ENCODE data around the gene PIK3CB. TPM values are rescaled to one million over a fixed set of nuclear protein-coding genes. Genes with fewer than 3 reads are reported as not detected.

The PIK3CB gene
- total RNA-seq, 1 experiment from 2014 or later: 35.6 TPM

DNA sequence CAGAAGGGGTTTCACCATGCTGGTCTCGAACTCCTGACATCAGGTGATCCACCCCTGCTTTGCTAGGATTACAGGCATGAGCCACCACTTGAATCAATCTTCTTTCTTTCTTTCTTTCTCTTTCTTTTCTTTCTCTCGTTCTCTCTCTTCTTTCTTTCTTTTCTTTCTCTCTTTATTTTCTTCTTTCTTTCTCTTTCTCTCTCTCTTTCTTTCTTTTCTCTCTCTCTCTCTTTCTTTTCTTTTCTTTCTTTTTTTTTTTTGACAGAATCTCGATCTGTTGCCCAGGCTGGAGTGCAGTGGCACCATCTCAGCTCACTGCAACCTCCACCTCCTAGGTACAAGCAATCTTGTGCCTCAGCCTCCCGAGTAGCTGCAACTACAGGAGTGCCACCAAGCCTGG, 37.9 kb upstream of the PIK3CB start:
- H3K79me1 ChIP-seq (ENCODE audit: insufficient read depth, low read depth, low read length, poor library complexity, severe bottlenecking): no peaks in the 10 kb centered on the region
- no peak overlapping the region for H2BK20ac ChIP-seq (ENCODE audit: low read depth, low read length, poor library complexity, severe bottlenecking)
- no peaks in the 10 kb centered on the region for H4K20me1 ChIP-seq (ENCODE audit: control insufficient read depth, insufficient read depth, insufficient read length)
- H3K36me3 Mint-ChIP-seq (ENCODE audit: insufficient read depth in 1 of 3, low read depth in 3 of 3): peaks cover 0 to 4% (median 0%) of the 10 kb centered on the region in 3 experiments; a peak in 1 of 7 replicates
- H2BK5ac ChIP-seq (ENCODE audit: insufficient read length, low read length): no peak overlapping the region
- no peak overlapping the region for H3K4ac ChIP-seq (ENCODE audit: low read depth, low read length)
- H3K23ac ChIP-seq (ENCODE audit: insufficient read length, low read depth, low read length): no peak overlapping the region
- H3K27ac ChIP-seq (ENCODE audit: insufficient read length, low read depth, low read length): no peak overlapping the region
- H3K27ac Mint-ChIP-seq: no peak overlapping the region; a peak in 1 of 7 replicates
- no peaks in the 10 kb centered on the region for H3K4me1 Mint-ChIP-seq
- no peak overlapping the region for H2BK12ac ChIP-seq (ENCODE audit: insufficient read length, low read depth, low read length)
- no peak overlapping the region for H4K91ac ChIP-seq (ENCODE audit: insufficient read length, low read depth, low read length)
- no peak overlapping the region for H4K5ac ChIP-seq (ENCODE audit: insufficient read length, low read depth, low read length)
- H3K14ac ChIP-seq (ENCODE audit: insufficient read depth, low read length): no peak overlapping the region
- WGBS (ENCODE audit: extremely low coverage, insufficient read length, low lambda C conversion rate): no CpG with 5 or more reads among the region's 4 CpGs
- no peak overlapping the region for H3K9ac ChIP-seq (ENCODE audit: extremely low read depth, insufficient read length, low read length)
- H3K27me3 Mint-ChIP-seq (ENCODE audit: low read depth): no peaks in the 10 kb centered on the region
- H3T11ph ChIP-seq (ENCODE audit: low read length): no peak overlapping the region
- H3K4me2 ChIP-seq (ENCODE audit: insufficient read depth, insufficient read length, low read length): no peak overlapping the region
- no peak for DNase-seq
- H2AK5ac ChIP-seq (ENCODE audit: insufficient read length, low read length): no peak overlapping the region
- no peak overlapping the region for H3K56ac ChIP-seq (ENCODE audit: insufficient read length, low read depth, low read length)
- no peak overlapping the region for H3K18ac ChIP-seq (ENCODE audit: insufficient read length, low read depth, low read length)
- H3K23me2 ChIP-seq (ENCODE audit: insufficient read length, low read depth, low read length, poor library complexity, severe bottlenecking): no peaks in the 10 kb centered on the region
- no peak overlapping the region for H2BK15ac ChIP-seq (ENCODE audit: low read depth, low read length)
- no peak overlapping the region for H2AFZ ChIP-seq (ENCODE audit: low read length)
- no peak overlapping the region for H4K8ac ChIP-seq (replicated peaks; ENCODE audit: insufficient read length, low read depth, low read length)
- H3K9me3 Mint-ChIP-seq: peaks cover 0 to 8% of the 10 kb centered on the region in 2 experiments; a peak in 3 of 5 replicates
- H3K9me3 ChIP-seq (ENCODE audit: control insufficient read depth, low read depth, low read length): no peaks in the 10 kb centered on the region
- TF ChIP-seq, protein P1, sequence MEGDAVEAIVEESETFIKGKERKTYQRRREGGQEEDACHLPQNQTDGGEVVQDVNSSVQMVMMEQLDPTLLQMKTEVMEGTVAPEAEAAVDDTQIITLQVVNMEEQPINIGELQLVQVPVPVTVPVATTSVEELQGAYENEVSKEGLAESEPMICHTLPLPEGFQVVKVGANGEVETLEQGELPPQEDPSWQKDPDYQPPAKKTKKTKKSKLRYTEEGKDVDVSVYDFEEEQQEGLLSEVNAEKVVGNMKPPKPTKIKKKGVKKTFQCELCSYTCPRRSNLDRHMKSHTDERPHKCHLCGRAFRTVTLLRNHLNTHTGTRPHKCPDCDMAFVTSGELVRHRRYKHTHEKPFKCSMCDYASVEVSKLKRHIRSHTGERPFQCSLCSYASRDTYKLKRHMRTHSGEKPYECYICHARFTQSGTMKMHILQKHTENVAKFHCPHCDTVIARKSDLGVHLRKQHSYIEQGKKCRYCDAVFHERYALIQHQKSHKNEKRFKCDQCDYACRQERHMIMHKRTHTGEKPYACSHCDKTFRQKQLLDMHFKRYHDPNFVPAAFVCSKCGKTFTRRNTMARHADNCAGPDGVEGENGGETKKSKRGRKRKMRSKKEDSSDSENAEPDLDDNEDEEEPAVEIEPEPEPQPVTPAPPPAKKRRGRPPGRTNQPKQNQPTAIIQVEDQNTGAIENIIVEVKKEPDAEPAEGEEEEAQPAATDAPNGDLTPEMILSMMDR (conservative IDR thresholded peaks at IDR 0.05): no peak
- no peaks in the 10 kb centered on the region for H3K79me2 ChIP-seq (ENCODE audit: insufficient read depth, low read length)
- H2BK120ac ChIP-seq (ENCODE audit: low read depth, low read length, poor library complexity, severe bottlenecking): no peak overlapping the region
- no peaks in the 10 kb centered on the region for H3K27me3 ChIP-seq (ENCODE audit: insufficient read depth, low read length)
- no peaks in the 10 kb centered on the region for H3K4me1 ChIP-seq (ENCODE audit: insufficient read depth, low read length)
- H3K4me3 Mint-ChIP-seq: no peak overlapping the region
